GM12878 (cell line): ENCODE data around the gene MRPS9. TPM values are rescaled to one million over a fixed set of nuclear protein-coding genes. Genes with fewer than 3 reads are reported as not detected.

Source experiments
- ATAC-seq: fragments of 200-7000 bp; cut with Tn5 transposase; 3 replicates; pipeline ENCODE4 v1.9.1; 2020; ENCODE audit warnings: mild to moderate bottlenecking, moderate library complexity
- BruUV-seq: library from RNA; stranded (reverse); fragments of 400-500 nt; replicated peaks from 2 replicates; lab custom pipeline; 2021; lab: Mats Ljungman, UMichigan
- CTCF ChIA-PET: fragments of 300-600 bp; sonication (Branson Sonifier 250); formaldehyde crosslinking; extraction: SDS; loops from one replicate; lab custom pipeline; 2021; ENCODE audit warnings: inconsistent platforms; lab: Yijun Ruan, JAX
- POLR2A ChIA-PET: fragments of 350-600 bp; formaldehyde crosslinking; extraction: SDS; loops from one replicate; lab custom pipeline; 2021; ENCODE audit warnings: inconsistent platforms; lab: Charles Lee
- RAD21 ChIA-PET: fragments of 300-600 bp; sonication (Branson Sonifier 250); formaldehyde crosslinking; loops from one replicate; lab custom pipeline; 2023; ENCODE audit warnings: antibody characterized with exemption; ENCODE audit not compliant: unreplicated experiment; lab: Charles Lee
- SMC1A ChIA-PET: fragments of 300-600 bp; sonication (Branson Sonifier 250); formaldehyde crosslinking; loops from one replicate; lab custom pipeline; 2023; ENCODE audit not compliant: unreplicated experiment, uncharacterized antibody; lab: Charles Lee
- DNase-seq: peaks from one replicate; pipeline ENCODE4 v3.0.0-alpha.2; 2011; ENCODE audit warnings: low read depth, low spot score
- FAIRE-seq: peaks from 3 replicates; lab custom pipeline; 2011; peaks lifted over from hg19 to GRCh38; lab: Jason Lieb, UNC
- H2AFZ ChIP-seq: 2 replicates; pipeline ENCODE4 v1.6.0; 2011; ENCODE audit warnings: low read depth, low read length, control low read depth; ENCODE audit not compliant: control insufficient read depth
- H3K27ac ChIP-seq: 2 replicates; pipeline ENCODE4 v1.5.1; 2011; ENCODE audit warnings: control low read depth; ENCODE audit not compliant: control insufficient read depth, insufficient read depth
- H3K27me3 ChIP-seq, 2 experiments: replicated peaks in 1 of 2; 2 replicates each; pipeline versions ENCODE4 v1.6.0 to v1.6.1; 2011; ENCODE audit warnings: low read length in 1 of 2; ENCODE audit not compliant: control insufficient read depth in 2 of 2, insufficient read depth in 2 of 2
- H3K36me3 ChIP-seq, 2 experiments: 2 replicates each; pipeline ENCODE4 v1.5.1; 2011; ENCODE audit warnings: low read length in 1 of 2; ENCODE audit not compliant: control insufficient read depth in 2 of 2, insufficient read depth in 2 of 2
- H3K4me1 ChIP-seq: 2 replicates; pipeline ENCODE4 v1.6.1; 2011; ENCODE audit warnings: mild to moderate bottlenecking, low read length, moderate library complexity, mixed read lengths; ENCODE audit not compliant: control insufficient read depth, insufficient read depth
- H3K4me2 ChIP-seq: 2 replicates; pipeline ENCODE4 v1.6.0; 2011; ENCODE audit warnings: control low read depth; ENCODE audit not compliant: control insufficient read depth, insufficient read depth
- H3K4me3 ChIP-seq: fragments of 200-600 bp; sonication (generic); 2 replicates; pipeline ENCODE4 v1.5.1; 2016
- H3K79me2 ChIP-seq: 2 replicates; pipeline ENCODE4 v1.6.0; 2011; ENCODE audit warnings: low read length; ENCODE audit not compliant: control insufficient read depth, insufficient read depth
- H3K9ac ChIP-seq: 2 replicates; pipeline ENCODE4 v1.8.0; 2011; ENCODE audit warnings: low read length, control low read depth, mixed read lengths; ENCODE audit not compliant: control insufficient read depth, insufficient read depth
- H3K9me3 ChIP-seq: replicated peaks from 3 replicates; pipeline ENCODE4 v1.5.1; 2011; ENCODE audit warnings: mild to moderate bottlenecking, low read length; ENCODE audit not compliant: control insufficient read depth, insufficient read depth
- H4K20me1 ChIP-seq: 2 replicates; pipeline ENCODE4 v1.6.0; 2011; ENCODE audit not compliant: control insufficient read depth, insufficient read depth
- ATF7 ChIP-seq: fragments of 450-650 bp; IDR thresholded peaks from 2 replicates; pipeline ENCODE4 v1.6.1; 2016; ENCODE audit warnings: low read depth, mild to moderate bottlenecking
- HDAC2 ChIP-seq: fragments of 200-600 bp; sonication (generic); IDR thresholded peaks from 2 replicates; pipeline ENCODE4 v1.6.1; 2017
- NFYB ChIP-seq: IDR thresholded peaks from 2 replicates; pipeline ENCODE4 v1.6.1; 2011; ENCODE audit warnings: low read depth, mild to moderate bottlenecking, low read length, improper control_type of control experiment, moderate library complexity; ENCODE audit not compliant: insufficient read depth
- SRF ChIP-seq, 2 experiments: IDR thresholded peaks; 2 replicates each; pipeline ENCODE4 v1.6.1; 2011; ENCODE audit warnings: low read depth in 2 of 2, low read length in 2 of 2, mild to moderate bottlenecking in 1 of 2, moderate library complexity in 1 of 2
- WGBS: methylation state at CpG from one replicate; pipeline ENCODE4 v1.1.6; 2016; ENCODE audit warnings: low lambda C conversion rate; ENCODE audit not compliant: insufficient replicate concordance, insufficient coverage; ENCODE audit errors: missing lambda C conversion rate; 5-methylcytosine and 5-hydroxymethylcytosine counted together
- in situ Hi-C: fragments of 300-500 bp; cut with MboI; formaldehyde crosslinking; loops from 9 replicates; pipeline ENCODE4 v1.14.3; 2018; ENCODE audit warnings: mixed read lengths
- intact Hi-C: fragments of 100-400 bp; cut with micrococcal nuclease; formaldehyde crosslinking; loops from one replicate; pipeline ENCODE4 v1.14.2; 2022; ENCODE audit not compliant: unreplicated experiment
- polyA plus RNA-seq, 11 experiments: library from polyadenylated mRNA; depleted of rRNA in 4 of 11; unstranded in 6 of 11; stranded (reverse) in 5 of 11; fragments of >200 nt; fragmentation: Nextera tagmentation in 4 of 11; fragmentation: Illumina TruSeq in 1 of 11; extraction: Ambion mirVana in 4 of 11; extraction: Trizol in 1 of 11; gene quantifications; 1 replicate in 1 of 11; 2 replicates in 10 of 11; pipeline versions ENCODE4 v1.2.1 to v1.2.3, GENCODE V29; 2011 to 2016; ENCODE audit warnings: inconsistent platforms in 2 of 11, missing spikeins in 2 of 11, low read depth in 1 of 11
- total RNA-seq, 4 experiments: library from RNA; depleted of rRNA in 3 of 4; stranded (reverse); fragments of >200 nt in 3 of 4; fragmentation: Illumina TruSeq in 1 of 4; extraction: Trizol in 1 of 4; gene quantifications; 2 replicates each; pipeline versions ENCODE4 v1.2.1 to v1.2.3, GENCODE V29; 2013 to 2021
- TF ChIP-seq, protein P1 (sequence below): fragments of 450-650 bp; IDR thresholded peaks from 2 replicates; pipeline ENCODE4 v1.6.1; 2016; ENCODE audit warnings: mild to moderate bottlenecking, moderate library complexity, borderline replicate concordance
- TF ChIP-seq, protein P2 (sequence below): fragments of 450-650 bp; IDR thresholded peaks from 2 replicates; pipeline ENCODE4 v1.6.1; 2017; ENCODE audit warnings: borderline replicate concordance

MRPS9 gene
- total and polyA plus RNA-seq, 10 of the 15 experiments (the other 5 are each of a cell fraction or from before 2014, with no cell fraction given), result 39.1 to 111 (median 63.4) TPM

DNA sequence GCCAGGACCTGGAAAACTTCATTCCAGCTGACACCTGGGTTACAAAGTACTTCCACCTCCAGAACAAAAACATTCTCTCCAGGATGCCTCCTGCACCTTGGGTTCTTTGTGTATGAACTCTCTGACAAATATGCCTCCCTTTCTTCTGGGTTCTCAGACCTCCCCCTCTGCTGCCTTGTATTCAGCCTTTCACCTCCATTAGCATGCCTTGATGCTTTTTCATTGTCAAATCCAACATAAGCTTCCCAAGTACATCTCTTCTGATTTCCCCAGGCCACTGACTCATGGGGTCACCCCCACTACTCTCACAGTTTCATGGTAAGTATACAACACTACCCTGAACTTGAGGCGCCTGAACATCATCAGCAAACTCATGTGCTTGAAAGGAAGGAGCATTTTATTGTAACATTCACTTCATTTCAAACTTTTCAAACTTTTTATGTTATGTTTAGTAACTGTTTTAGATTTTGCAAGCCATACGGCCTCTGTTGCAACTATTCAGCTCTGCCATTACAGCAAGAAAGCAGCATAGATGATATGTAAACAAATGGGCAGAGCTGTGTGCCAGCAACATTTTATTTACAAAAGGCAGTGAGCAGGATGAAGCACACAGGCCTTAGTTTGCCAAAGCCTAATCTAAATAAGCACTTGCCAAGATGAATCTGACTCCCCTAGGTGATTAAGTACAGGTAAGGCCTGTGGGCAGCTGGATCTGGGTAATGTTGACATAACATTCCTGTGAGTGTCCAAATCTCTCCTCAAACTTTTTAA is 32.5 kb upstream of the MRPS9 start:
- DNase-seq, result no peak
- in situ Hi-C loops, result no loop called here

DNA sequence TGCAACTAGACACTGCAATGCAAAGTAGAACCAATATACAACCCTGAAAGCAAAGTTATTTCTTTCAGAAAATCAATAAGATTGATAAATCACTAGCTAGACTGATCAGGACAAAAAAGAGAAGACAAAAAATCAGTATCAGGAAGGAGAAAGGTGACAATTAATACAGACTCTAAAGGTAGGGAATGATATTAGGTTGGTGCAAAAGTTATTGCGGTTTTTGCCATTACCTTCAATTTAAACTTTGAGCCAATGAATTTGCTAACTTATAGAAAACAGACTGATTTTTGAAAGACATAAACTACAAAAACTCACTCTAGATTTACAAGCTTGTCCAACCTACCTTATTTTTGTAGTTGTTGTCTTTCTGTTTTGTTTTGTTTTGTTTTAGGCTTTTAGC is 30.5 kb upstream of the MRPS9 start:
- Histone ChIP-seq H3K4me3 (no peak overlapping the region), H3K36me3 (no peaks in the 10 kb centered on the region), H3K4me1 (no peaks in the 10 kb centered on the region), H3K9ac (no peak overlapping the region), H3K79me2 (no peaks in the 10 kb centered on the region), H3K9me3 (no peaks in the 10 kb centered on the region; the same call in 2 of the 3 replicates), H3K27ac (no peak overlapping the region), H3K27me3 (no peaks in the 10 kb centered on the region), H3K4me2 (no peak overlapping the region), H4K20me1 (no peaks in the 10 kb centered on the region), H2AFZ (no peak overlapping the region)
- RAD21 ChIA-PET, result no interaction called here
- POLR2A ChIA-PET, result no interaction called here
- intact Hi-C loops, result no loop called here
- DNase-seq (no peak), ATAC-seq (no peak), FAIRE-seq (no peak)
- BruUV-seq, result no TSS peak
- in situ Hi-C loops, result no loop called here
- no peak for TF ChIP-seq SRF (IDR thresholded peaks at IDR 0.05; ENCODE audit: low read depth in 2 of 2, low read length in 2 of 2)
- TF ChIP-seq, protein P1, sequence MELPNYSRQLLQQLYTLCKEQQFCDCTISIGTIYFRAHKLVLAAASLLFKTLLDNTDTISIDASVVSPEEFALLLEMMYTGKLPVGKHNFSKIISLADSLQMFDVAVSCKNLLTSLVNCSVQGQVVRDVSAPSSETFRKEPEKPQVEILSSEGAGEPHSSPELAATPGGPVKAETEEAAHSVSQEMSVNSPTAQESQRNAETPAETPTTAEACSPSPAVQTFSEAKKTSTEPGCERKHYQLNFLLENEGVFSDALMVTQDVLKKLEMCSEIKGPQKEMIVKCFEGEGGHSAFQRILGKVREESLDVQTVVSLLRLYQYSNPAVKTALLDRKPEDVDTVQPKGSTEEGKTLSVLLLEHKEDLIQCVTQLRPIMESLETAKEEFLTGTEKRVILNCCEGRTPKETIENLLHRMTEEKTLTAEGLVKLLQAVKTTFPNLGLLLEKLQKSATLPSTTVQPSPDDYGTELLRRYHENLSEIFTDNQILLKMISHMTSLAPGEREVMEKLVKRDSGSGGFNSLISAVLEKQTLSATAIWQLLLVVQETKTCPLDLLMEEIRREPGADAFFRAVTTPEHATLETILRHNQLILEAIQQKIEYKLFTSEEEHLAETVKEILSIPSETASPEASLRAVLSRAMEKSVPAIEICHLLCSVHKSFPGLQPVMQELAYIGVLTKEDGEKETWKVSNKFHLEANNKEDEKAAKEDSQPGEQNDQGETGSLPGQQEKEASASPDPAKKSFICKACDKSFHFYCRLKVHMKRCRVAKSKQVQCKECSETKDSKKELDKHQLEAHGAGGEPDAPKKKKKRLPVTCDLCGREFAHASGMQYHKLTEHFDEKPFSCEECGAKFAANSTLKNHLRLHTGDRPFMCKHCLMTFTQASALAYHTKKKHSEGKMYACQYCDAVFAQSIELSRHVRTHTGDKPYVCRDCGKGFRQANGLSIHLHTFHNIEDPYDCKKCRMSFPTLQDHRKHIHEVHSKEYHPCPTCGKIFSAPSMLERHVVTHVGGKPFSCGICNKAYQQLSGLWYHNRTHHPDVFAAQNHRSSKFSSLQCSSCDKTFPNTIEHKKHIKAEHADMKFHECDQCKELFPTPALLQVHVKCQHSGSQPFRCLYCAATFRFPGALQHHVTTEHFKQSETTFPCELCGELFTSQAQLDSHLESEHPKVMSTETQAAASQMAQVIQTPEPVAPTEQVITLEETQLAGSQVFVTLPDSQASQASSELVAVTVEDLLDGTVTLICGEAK, result peak; percentile 23; the same call in 1 of the 2 replicates
- CTCF ChIA-PET, result interaction anchor here (0.8 kb wide), 1 partner anchor 42 kb away, joined by 3 read pairs; no protein-coding TSS in a partner anchor
- WGBS, result 43% methylated on average over 1 of the region's 1 CpG
- SMC1A ChIA-PET, result no interaction called here

More for the DNA sequence above, 32.5 kb upstream of the MRPS9 start:
- no peak overlapping the region for H3K27ac ChIP-seq
- FAIRE-seq, result no peak
- no peaks in the 10 kb centered on the region for H3K27me3 ChIP-seq
- SMC1A ChIA-PET, result no interaction called here
- no TSS peak for BruUV-seq
- no peak overlapping the region for H3K4me3 ChIP-seq
- CTCF ChIA-PET, result interaction anchor here (1.1 kb wide), 1 partner anchor 29 kb away, joined by 3 read pairs; no protein-coding TSS in a partner anchor
- RAD21 ChIA-PET, result no interaction called here
- TF ChIP-seq NFYB (no peak), ATF7 (no peak), HDAC2 (no peak)
- TF ChIP-seq, protein P2, sequence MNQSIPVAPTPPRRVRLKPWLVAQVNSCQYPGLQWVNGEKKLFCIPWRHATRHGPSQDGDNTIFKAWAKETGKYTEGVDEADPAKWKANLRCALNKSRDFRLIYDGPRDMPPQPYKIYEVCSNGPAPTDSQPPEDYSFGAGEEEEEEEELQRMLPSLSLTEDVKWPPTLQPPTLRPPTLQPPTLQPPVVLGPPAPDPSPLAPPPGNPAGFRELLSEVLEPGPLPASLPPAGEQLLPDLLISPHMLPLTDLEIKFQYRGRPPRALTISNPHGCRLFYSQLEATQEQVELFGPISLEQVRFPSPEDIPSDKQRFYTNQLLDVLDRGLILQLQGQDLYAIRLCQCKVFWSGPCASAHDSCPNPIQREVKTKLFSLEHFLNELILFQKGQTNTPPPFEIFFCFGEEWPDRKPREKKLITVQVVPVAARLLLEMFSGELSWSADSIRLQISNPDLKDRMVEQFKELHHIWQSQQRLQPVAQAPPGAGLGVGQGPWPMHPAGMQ, result no peak
- ATAC-seq, result no peak
- intact Hi-C loops, result no loop called here
- H3K9ac ChIP-seq, result no peak overlapping the region
- H3K4me2 ChIP-seq, result no peak overlapping the region
- H2AFZ ChIP-seq, result no peak overlapping the region
- no peaks in the 10 kb centered on the region for H3K36me3 ChIP-seq
- no peaks in the 10 kb centered on the region for H3K4me1 ChIP-seq
- WGBS, result 3% methylated on average over 2 of the region's 2 CpGs
- H4K20me1 ChIP-seq, result no peaks in the 10 kb centered on the region
- no peaks in the 10 kb centered on the region for H3K79me2 ChIP-seq
- H3K9me3 ChIP-seq, result no peaks in the 10 kb centered on the region; the same call in 2 of the 3 replicates
- POLR2A ChIA-PET, result no interaction called here
